NCI-H1105 treated with DMSO at 0.1 percent for 48 hours (cell line): ENCODE measurements around the gene NRAP.
A peak's percentile ranks its signal among the peaks of the same experiment; 100 is the strongest.

Experiments used
- DNase-seq: peaks from one replicate; lab custom pipeline; 2025; lab: John Stamatoyannopoulos, UW

The NRAP gene

DNA sequence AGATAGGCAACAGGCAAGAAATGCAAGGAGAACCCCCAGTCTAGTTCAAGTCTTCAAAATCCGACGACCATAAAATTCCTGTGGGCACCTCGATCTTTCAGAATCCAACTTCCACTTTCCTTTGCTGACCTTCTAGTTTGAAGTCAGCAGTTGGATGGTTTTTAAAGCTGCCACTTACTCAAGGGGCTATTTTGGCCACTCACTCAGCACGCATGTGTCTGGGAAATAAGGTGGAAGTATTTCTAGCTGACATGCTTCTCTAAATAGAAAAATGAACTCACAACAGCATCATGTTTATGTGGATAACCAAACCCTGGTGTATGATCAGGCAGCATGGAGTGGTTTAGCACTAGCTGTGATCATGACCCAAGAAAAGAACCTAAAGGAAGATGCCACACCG, at the start of gene NRAP:
Gene NRAP, minus strand, starts transcription at position 134 of the 400 bp plus-strand sequence. CDS start 159 bp downstream, outside the sequence.
- DNase-seq: no peak

DNA sequence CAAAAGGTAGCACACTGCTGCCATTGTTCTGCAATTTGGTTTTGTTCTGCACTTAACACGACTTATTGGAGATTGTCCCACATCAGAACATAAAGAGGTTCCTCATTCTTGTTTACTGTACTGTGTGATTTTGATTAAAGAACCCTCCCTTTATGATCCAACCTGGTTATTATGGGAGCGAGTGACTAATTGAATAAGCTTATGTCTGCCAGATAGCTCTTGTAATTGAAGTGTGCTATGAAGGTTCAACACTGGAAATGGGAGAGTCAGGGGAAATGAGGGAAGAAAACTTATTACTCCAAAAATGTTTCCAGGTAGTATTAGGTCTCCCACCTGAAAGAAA, 49.8 kb upstream of the NRAP start:
- no peak for DNase-seq

- DNase-seq: no peak
Measured at GRCh38 chr10:113712755-113713639, 49.2 kb upstream of the NRAP start.

- DNase-seq: no peak
Measured at GRCh38 chr10:113712024-113712423, 48.2 kb upstream of the NRAP start.

DNA sequence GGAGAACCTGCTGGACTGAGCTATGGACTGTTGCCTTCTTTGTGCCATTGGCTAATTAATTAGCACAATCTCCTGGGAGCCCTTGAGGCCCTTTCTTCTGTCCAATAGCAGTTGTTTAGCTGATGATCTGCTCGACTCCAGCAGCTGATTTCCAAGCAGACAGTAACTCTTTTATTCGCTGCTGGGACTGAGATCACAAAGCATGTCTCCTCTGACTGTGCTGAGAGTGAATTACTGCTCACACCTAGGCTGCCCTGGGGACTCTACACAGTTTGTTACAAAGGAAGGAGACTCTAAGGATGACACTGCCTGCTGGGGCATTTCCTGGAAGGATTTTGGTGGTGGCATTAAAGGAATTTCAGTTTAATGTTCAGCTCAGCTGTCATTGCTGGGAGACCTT, 47.3 kb upstream of the NRAP start:
- DNase-seq: no peak

DNA sequence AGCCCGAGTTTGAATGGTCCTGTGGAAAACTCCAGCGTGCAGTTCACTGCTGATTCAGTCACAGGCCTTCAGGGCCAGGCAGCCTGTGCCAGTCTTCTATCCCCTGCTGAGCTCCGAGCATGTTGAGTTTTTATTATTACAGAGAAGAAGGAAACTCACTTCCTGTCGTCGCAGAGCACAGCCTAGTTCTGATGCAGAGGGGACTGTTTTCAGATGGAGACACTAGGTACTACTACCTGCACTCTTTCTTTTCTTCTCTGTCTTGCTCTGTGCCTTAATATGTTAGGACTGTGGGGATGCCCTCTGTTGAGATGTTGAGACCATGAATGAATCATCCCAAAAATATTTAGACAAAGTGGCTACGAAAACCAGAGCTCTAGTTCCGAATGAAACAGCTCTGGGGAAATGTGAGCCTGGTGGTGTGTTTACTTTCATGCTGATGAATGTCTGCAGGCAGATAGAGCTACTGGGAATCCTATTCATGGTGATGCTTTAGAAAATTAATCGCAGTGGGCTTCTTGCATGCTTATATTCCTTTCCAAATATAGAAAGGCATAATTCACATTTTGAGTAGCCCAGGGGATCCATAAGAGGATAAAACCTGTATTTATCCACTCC, 45.5 kb upstream of the NRAP start:
- DNase-seq: peak; percentile 52

- DNase-seq: no peak
Measured at GRCh38 chr10:113708640-113709039, 44.8 kb upstream of the NRAP start.

GRCh38 chr10:113706623-113707022, 42.8 kb upstream of the NRAP start:
- no peak for DNase-seq

DNA sequence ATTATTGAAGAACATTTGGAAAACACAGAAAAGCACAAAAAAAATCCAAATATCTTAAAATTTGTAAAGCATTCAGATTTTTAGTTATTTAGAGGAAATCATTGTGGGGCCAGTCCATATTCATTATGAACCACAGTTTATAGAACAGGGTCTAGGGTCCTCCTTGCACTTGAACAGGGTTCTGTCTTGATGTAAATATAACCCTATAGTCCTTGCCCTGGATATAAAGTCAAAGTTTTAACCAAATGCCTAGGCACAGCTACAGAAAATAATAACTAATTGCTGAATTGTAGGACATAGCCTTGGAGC, 41.5 kb upstream of the NRAP start:
- no peak for DNase-seq

DNA sequence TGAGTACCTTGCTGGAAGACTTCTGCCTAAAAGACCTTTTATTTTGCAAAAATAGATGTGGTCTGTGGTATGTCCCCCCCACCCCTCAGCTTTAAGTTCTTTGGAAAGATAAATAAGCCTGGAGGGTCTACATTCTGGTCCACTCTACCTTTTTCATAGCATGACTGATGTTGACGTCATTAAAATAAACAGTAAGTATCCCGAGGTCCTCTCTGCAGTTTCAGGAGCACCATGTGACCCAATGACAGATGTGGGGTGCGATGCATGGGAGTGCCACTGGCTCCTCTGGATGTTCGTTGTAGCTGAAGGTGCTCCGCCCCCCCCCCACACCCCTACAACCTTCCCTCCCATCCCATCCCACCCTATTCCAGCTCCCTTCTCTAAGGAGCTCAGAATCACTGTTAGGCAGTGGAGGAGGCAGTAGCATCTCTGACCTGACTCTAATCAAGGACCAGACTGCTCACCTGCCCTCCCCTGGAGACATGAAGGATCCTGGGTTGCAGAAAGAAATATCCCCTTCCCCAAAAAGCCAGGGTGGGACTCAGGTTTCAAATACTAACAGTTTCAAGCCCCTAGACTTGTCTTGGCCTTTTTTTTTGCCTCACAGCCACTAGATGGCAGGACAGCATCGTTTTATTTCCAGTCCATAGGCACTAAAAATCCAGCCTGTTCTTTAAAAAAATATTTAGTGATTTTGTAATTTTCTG, 40.9 kb upstream of the NRAP start:
- peak; percentile 36 for DNase-seq

GRCh38 chr10:113697595-113697994, 33.8 kb upstream of the NRAP start:
- DNase-seq: no peak

DNA sequence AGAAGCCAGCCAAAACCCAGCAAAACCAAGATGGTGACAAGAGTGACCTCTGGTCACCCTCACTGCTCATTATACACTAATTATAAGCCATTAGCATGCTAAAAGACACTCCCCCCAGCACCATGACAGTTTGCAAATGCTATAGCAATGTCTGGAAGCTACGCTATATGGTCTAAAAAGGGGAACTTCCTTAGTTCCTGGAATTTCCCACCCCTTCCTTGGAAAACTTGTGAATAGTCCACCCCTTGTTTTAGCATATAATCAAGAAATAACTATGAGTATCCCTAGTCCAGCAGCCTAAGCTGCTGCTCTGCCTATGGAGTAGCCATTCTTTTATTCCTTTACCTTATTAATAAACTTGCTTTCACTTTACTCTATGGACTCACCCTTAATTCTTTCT, 31.9 kb upstream of the NRAP start:
- no peak for DNase-seq

DNA sequence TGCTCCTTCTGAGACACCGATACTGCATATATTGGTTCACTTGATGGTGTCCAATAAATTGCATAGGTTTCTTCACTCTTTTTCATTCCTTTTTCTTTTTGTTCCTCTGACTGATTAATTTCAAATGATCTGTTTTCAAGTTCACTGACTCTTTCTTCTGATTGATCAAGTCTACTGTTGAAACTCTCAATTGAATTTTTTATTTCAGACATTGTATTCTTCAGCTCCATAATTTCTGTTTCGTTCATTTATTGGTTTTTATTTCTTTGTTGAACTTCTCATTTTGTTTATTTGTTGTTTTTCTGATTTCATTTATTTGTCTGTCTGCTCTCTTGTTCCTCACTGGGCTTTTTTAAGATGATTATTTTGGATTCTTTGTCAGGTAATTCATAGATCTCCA, 29.5 kb upstream of the NRAP start:
- DNase-seq: no peak

- DNase-seq: no peak
Measured at GRCh38 chr10:113692271-113692670, 28.4 kb upstream of the NRAP start.

DNA sequence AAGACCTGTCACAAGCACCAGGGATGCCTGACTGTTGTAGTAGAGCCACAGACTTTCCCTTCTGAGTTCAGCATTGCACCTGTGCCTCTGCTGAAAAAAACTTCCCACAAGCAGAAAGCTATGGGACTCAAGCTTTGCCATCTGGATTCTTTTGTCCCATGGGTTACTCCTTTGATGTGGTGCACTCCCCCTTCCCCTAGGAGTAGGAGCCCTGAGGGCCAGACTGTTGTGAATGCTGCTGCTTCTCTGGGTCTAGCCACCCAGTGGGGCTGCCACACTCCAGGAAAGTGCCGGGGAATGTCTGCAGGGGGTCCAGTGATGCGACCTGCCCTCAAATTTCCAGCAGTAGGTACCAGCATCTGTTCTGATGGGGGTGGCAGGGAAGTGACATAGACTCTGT, 27.5 kb upstream of the NRAP start:
- DNase-seq: no peak

DNA sequence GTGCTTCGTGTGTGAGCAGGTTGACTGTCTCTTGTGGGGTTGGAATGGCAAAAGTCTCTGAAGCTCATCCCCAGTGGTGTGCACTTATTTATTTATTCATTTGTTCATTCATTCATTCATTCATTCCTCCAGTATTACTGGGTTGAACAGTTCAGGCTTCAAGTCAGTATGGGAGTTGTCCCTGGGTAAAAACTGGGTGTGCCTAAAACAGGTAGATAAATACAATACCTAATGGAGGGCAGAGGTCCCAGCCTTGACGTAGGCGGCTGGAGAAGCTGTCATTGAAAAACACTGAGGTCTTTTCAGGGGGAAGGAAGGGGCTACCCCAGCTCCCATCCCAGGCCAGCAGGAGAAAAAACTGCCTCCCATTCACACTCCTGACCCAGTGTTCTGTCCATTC, 26.9 kb upstream of the NRAP start:
- DNase-seq: no peak

DNA sequence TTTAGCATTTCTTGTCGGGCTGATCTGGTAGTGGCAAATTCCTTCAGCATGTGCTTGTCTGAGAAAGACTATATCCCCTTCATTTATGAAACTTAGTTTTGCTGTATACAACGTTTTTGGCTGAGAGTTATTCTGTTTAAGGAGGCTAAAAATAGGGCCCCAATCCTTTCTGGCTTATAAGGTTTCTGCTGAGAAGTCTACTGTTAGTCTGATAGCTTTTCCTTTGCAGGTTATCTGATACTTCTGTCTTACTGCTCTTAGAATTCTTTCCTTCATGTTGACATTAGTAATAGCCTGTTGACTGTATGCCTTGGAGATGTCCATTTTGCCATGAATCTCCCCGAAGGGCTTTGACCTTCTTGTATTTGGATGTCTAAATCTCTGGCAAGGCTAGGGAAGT, 25.7 kb upstream of the NRAP start:
- DNase-seq: no peak

GRCh38 chr10:113689057-113689456, 25.2 kb upstream of the NRAP start:
- no peak for DNase-seq

DNA sequence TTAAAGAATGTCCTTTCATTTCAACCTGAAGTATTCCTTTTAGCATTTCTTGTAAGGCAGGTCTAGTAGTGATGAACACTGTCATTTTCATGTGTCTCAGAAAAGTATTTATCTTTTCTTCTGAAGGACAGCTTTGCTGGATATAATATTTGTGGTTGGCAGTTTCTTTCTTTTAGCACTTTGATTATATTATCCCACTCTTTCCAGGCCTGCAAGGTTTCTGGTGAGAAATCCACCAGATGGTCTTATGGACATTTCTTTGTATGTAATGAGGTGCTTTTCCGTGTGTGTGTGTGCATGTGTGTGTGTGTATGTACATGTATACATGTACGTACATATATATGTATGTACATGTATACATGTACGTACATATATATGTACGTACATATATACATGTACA, 23.2 kb upstream of the NRAP start:
- no peak for DNase-seq

DNA sequence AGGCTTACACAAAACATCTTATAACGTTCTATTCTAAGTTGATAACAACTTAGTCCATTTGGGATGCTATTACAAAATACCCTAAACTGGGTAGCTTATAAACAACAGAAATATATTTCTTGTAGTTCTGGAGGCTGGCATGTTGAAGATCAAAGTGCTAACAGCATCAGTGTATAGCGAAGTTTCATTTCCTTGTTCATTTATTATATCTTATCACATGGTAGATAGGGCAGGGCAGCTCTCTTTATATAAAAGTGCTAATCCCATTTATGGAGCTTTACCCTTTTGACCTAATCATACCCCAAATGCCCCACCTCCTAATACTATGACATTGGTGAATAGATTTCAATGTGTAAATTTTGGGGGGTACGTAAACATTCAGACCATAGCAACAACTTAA, 22.2 kb upstream of the NRAP start:
- DNase-seq: no peak

GRCh38 chr10:113683300-113683699, 19.5 kb upstream of the NRAP start:
- no peak for DNase-seq

- DNase-seq: no peak
Measured at GRCh38 chr10:113681533-113682470, 18.0 kb upstream of the NRAP start.
